HUES48 (cell line): Measurements from ENCODE around the gene KLRC4.
"Not testable (repeated sequence)": the region's sequence is repeated elsewhere in the genome, so short reads cannot be mapped to it uniquely, and the experiment has no call there.

ENCODE experiments used
- H3K27ac ChIP-seq: one replicate; pipeline ENCODE4 v1.7.0; 2013; ENCODE audit warnings: low read depth, low read length, inconsistent platforms
- H3K27me3 ChIP-seq: 2 replicates; pipeline ENCODE4 v1.6.1; 2013; ENCODE audit warnings: mild to moderate bottlenecking, low read length; ENCODE audit not compliant: control insufficient read depth, insufficient read depth
- H3K36me3 ChIP-seq: 2 replicates; pipeline ENCODE4 v1.6.1; 2013; ENCODE audit warnings: low read length; ENCODE audit not compliant: control insufficient read depth, insufficient read depth
- H3K4me1 ChIP-seq: 2 replicates; pipeline ENCODE4 v1.6.1; 2013; ENCODE audit warnings: mild to moderate bottlenecking, low read length; ENCODE audit not compliant: control insufficient read depth, insufficient read depth
- H3K4me3 ChIP-seq: 2 replicates; pipeline ENCODE4 v1.5.1; 2013; ENCODE audit warnings: mild to moderate bottlenecking, low read depth, low read length
- H3K9ac ChIP-seq: 2 replicates; pipeline ENCODE4 v1.6.1; 2013; ENCODE audit warnings: mild to moderate bottlenecking, low read depth, low read length, moderate library complexity
- H3K9me3 ChIP-seq: 2 replicates; pipeline ENCODE4 v1.6.1; 2013; ENCODE audit warnings: low read length; ENCODE audit not compliant: control insufficient read depth, insufficient read depth

The KLRC4 gene

GRCh38 chr12:10435816-10436215 lies 26.3 kb upstream of the KLRC4 start, which contains the start of gene KLRC2:
KLRC2 (minus strand) TSS chr12:10436010; CDS start chr12:10435986, 24 bp downstream.
- not testable (repeated sequence) for H3K36me3 ChIP-seq, H3K27ac ChIP-seq, H3K4me3 ChIP-seq, H3K4me1 ChIP-seq, H3K9ac ChIP-seq, H3K27me3 ChIP-seq, H3K9me3 ChIP-seq

DNA sequence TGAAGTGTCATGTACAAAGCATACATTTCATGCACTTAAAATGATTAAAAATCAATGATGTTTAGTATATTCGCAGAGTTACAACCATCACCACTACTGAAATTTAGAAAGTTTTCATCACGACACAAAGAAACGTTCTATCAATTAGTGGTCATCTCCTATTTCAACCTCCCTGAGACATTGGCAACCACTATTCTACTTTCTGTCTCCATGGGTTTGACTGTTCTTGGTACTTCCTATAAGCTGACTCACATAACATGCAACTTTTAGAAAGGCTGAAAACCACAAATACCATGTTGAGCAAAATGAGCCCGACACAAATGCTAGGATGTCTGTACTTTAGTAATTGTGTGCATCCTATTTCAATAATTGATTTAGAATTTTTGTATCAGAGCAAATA lies 21.1 kb upstream of the KLRC4 start:
- not testable (repeated sequence) for H3K9ac ChIP-seq, H3K27ac ChIP-seq, H3K9me3 ChIP-seq, H3K4me3 ChIP-seq, H3K27me3 ChIP-seq, H3K4me1 ChIP-seq, H3K36me3 ChIP-seq

DNA sequence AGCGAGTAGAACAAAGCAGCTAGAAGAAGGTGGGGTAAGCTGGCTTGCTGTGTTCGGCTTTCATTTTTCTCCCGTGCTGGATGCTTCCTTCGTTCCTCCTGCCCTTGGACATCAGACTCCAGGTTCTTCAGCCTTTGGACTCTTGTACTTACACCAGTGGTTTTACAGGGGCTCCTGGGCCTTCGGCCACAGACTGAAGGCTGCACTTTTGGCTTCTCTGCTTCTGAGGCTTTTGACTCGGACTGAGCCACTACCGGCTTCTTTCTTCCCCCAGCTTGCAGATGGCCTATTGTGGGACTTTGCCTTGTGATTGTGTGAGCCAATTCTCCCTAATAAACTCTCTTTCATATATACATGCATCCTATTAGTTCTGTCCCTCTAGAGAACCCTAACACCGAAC lies 16.4 kb upstream of the KLRC4 start:
- H3K4me3 ChIP-seq, H3K9me3 ChIP-seq, H3K27me3 ChIP-seq, H3K36me3 ChIP-seq, H3K9ac ChIP-seq, H3K27ac ChIP-seq, H3K4me1 ChIP-seq: not testable (repeated sequence)

GRCh38 chr12:10424260-10424899 lies 14.8 kb upstream of the KLRC4 start:
- not testable (repeated sequence) for H3K4me1 ChIP-seq, H3K36me3 ChIP-seq, H3K27ac ChIP-seq, H3K27me3 ChIP-seq, H3K9ac ChIP-seq, H3K9me3 ChIP-seq, H3K4me3 ChIP-seq

- H3K4me1 ChIP-seq, H3K9me3 ChIP-seq, H3K9ac ChIP-seq, H3K36me3 ChIP-seq, H3K27me3 ChIP-seq, H3K27ac ChIP-seq, H3K4me3 ChIP-seq: not testable (repeated sequence)
Measured at GRCh38 chr12:10422159-10422558, 12.6 kb upstream of the KLRC4 start.

DNA sequence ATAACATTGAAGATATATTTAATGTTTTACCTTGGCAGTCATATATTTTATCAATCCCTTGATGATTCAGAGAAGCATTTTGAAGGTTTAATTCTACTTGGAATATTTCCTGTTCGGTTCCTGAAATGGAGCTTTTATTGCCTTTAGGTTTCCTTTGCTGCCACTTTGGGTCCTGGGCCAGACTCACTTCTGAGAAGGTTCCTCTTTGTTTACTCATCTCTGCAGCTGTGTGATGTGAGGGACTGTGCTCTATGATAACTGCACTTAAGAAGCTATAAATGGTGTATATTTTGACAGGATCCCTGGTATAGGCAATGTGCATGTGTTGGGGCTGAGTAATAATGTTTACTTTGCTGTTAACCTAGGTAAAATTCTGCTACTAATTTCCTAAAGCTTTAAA lies 10.8 kb upstream of the KLRC4 start, which contains the start of gene KLRC3:
Gene KLRC3, minus strand, starts transcription at position 262 of the 400 bp plus-strand sequence. Its CDS starts 45 bp downstream, at position 217.
- not testable (repeated sequence) for H3K9me3 ChIP-seq, H3K27ac ChIP-seq, H3K4me1 ChIP-seq, H3K27me3 ChIP-seq, H3K36me3 ChIP-seq, H3K9ac ChIP-seq, H3K4me3 ChIP-seq

- H3K4me3 ChIP-seq: no peak overlapping the region
- no peaks in the 10 kb centered on the region for H3K9me3 ChIP-seq
- H3K27me3 ChIP-seq: no peaks in the 10 kb centered on the region
- no peak overlapping the region for H3K27ac ChIP-seq
- peaks cover 4% of the 10 kb centered on the region for H3K4me1 ChIP-seq
- H3K9ac ChIP-seq: no peak overlapping the region
- H3K36me3 ChIP-seq: no peaks in the 10 kb centered on the region
Measured at GRCh38 chr12:10408842-10409241, 715 bp downstream of the KLRC4 start.

DNA sequence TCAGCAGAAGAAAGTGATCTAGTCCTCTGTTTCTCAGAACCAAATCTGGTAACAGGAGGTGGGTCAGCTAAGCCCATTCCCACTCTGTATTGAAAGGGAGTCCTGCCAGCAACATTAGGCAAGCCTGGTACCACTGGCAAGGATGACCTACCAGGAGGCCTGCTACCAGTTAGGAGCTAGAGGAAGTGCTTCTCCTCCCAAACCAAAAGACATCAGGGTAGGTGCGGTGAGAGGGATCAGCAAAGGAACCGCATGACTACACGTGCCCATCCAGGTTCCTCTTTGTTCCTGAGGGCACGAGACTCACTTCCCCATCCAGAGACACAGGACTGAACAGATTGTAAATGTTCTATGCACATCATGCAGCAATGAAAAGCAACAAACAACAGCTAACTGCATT lies 2.8 kb downstream of the KLRC4 start:
- H3K27ac ChIP-seq: no peak overlapping the region
- H3K36me3 ChIP-seq: no peaks in the 10 kb centered on the region
- peaks cover 4% of the 10 kb centered on the region for H3K4me1 ChIP-seq
- H3K9me3 ChIP-seq: no peaks in the 10 kb centered on the region
- H3K4me3 ChIP-seq: no peak overlapping the region
- no peak overlapping the region for H3K9ac ChIP-seq
- H3K27me3 ChIP-seq: no peaks in the 10 kb centered on the region

GRCh38 chr12:10405294-10405693 lies 4.3 kb downstream of the KLRC4 start:
- Histone ChIP-seq H3K9me3 (no peaks in the 10 kb centered on the region), H3K27me3 (no peaks in the 10 kb centered on the region), H3K36me3 (no peaks in the 10 kb centered on the region), H3K9ac (no peak overlapping the region), H3K27ac (no peak overlapping the region), H3K4me1 (no peaks in the 10 kb centered on the region), H3K4me3 (no peak overlapping the region)

GRCh38 chr12:10404798-10405197 lies 4.8 kb downstream of the KLRC4 start:
- Histone ChIP-seq H3K4me1 (no peaks in the 10 kb centered on the region), H3K36me3 (no peaks in the 10 kb centered on the region), H3K27me3 (no peaks in the 10 kb centered on the region), H3K4me3 (no peak overlapping the region), H3K9ac (no peak overlapping the region), H3K9me3 (no peaks in the 10 kb centered on the region), H3K27ac (no peak overlapping the region)

- Histone ChIP-seq H3K9ac (no peak overlapping the region), H3K4me3 (no peak overlapping the region), H3K27ac (no peak overlapping the region), H3K27me3 (no peaks in the 10 kb centered on the region), H3K36me3 (no peaks in the 10 kb centered on the region), H3K4me1 (no peaks in the 10 kb centered on the region), H3K9me3 (no peaks in the 10 kb centered on the region)
Measured at GRCh38 chr12:10400829-10401228, 8.7 kb downstream of the KLRC4 start.

DNA sequence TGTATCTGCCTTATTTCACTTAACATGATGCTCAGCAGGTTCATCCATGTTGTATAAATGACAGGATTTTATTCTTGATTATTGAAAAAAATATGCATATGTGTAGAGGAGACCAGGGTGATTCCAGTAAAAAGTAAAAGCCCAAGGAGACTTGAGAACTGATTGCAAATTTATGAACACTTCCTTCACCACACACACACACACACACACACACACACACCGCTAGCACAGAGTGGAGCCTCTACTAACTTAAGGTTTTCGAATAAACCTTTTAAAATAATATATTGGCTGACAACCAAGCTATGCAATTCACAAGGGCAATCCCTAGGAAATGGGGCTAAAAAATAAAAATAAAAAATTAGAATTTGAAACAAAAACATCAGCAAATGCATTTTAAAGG lies 11.4 kb downstream of the KLRC4 start:
- Histone ChIP-seq H3K27ac (no peak overlapping the region), H3K27me3 (no peaks in the 10 kb centered on the region), H3K9me3 (no peaks in the 10 kb centered on the region), H3K9ac (no peak overlapping the region), H3K4me3 (no peak overlapping the region), H3K36me3 (no peaks in the 10 kb centered on the region), H3K4me1 (no peaks in the 10 kb centered on the region)
